HUDEP-2 (cell line): Measurements from ENCODE around the gene SPATA25.
A peak's percentile ranks its signal among the peaks of the same experiment; 100 is the strongest.

Experiments
- DNase-seq, 76 experiments: peaks; one replicate each; lab custom pipeline; 2025; ENCODE audit not compliant: unreplicated experiment in 76 of 76; lab: John Stamatoyannopoulos, UW

Gene SPATA25

DNA sequence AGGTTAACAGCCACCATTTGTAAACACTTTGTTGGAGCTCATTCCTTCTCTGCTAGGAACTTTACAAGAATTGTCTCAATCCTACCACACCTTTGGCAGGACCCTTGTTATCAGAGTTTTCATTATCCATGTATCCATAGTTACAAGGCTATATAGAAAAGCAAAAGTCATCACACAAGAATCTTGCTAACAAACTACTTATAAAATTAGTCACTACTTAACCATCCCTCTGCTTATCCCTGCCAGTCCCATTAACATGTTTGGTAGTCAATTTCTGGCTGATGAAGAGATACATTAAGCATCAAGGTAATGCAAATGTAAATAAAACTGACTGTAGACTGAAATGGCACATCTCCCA lies 19.6 kb downstream of the SPATA25 start:
- no peak for DNase-seq

DNA sequence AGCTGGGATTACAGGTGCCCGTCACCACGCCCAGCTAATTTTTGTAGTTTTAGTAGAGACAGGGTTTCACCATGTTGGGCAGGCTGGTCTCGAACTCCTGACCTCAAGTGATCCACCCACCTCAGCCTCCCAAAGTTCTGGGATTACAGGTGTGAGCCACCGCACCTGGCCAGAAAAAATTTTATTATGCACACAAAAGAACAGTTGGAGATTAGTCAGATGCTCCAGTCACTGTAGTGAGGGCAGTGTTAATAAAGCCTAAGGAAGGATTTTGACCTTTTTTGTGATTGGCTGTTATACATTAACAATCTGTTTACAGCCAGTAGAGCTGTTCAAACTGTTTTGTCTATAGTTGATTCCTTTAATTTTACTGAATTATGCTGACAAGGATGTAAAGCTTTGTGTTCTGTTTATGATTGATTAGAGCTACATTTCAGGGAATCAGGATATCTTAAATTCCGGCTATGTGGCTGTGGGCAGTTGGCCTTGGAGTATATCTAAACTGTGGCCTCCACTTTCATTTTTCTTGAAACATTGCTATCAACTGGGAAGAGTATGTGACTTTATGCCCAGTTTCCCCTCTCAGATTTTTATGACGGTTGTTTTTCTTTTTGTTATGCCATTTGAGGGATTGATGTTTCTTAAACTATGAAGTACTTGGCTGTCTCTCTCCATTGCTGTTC lies 20.1 kb downstream of the SPATA25 start:
- no peak for DNase-seq

DNA sequence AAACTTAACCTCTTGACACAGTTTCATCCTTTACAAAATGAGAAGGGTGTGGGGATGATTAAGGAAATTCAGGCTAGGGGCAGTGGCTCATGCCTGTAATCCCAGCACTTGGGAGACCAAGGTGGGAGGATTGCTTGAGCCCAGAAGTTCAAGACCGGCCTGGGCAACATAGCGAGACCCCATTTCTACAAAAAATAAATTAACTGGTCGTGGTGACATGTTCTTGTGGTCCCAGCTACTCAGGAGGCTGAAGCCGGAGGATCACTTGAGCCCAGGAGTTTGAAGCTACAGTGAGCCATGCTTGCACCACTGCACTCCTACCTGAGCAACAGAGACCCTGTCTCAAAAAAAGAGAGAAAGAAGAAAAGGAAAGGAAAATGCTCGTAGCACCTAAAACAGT lies 21.0 kb downstream of the SPATA25 start:
- DNase-seq = no peak

DNA sequence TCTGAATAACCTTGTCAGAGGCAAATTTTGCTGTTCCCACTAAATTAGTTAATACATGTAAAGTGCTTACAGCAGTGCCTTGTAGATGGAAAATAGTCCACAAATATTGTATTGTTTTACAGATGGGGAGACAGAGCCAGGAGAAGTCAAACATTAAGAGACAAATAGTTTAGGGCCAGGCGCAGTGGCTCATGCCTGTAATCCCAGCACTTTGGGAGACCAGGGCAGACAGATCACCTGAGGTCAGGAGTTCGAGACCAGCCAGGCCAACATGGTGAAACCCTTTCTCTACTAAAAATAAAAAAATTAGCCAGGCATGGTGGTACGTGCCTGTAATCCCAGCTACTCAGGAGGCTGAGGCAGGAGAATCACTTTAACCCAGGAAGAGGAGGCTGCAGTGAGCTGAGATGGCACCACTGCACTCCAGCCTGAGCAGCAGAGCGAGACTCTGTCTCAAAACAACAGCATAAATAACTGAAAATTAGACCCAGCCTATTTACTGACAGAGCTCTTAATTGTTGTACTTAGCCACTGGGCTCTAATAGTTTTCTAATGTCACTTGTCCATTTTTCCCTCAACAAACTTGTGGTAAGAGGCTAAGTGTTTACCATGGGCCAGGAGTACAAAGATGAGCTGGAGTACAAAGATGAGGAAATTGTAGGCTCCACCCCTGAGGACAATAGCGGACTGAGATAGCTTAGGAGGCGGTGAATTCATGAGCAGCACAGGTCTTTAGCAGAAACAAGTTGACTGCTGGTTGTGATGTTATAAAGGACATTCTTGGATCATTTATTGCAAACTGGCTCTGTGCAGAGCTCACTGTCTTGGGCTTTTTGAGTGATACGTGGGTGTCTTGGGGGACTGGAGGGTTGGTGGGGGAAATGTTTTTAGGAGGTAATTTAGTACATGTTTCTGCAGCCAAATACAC lies 23.6 kb downstream of the SPATA25 start:
- DNase-seq = peak in 1 of 76 experiments; percentile 1

DNA sequence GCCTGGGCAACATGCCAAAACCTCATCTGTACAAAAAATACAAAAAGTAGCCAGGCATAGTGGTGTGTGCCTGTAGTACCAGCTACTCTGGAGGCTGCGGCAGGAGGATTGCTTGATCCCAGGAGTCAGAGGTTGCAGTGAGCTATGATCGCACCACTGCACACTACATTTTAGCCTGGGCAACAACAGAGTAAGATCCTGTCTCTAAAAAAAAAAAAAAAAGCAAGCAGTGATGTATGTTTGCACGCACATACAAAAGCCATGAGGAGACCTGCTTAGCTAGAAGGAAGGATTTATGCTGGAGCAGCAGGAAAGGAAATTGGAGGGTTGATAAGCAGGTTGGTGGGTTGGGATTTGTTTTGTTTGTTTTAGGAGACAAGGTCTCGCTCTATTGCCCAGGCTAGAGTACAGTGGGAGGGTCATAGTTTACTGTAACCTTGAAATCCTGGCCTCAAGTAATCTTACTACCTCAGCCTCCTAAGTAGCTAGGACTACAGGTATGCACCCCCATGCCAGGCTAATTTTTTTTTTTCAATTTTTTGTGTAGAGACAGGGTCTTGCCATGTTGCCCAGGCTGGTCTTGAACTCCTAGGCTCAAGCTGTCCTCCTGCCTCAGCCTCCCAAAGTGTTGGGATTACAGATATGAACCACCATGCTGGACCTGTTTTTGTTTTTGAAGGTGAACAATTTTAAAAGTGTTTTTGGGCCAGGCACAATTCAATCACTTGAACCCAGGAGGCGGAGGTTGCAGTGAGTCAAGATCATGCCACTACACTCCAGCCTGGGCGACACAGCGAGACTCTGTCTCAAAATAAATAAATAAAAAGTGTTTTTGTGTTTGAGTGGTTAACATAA lies 26.0 kb downstream of the SPATA25 start:
- DNase-seq = peak in 27 of 76 experiments; percentile 4 to 63 (median 33)

DNA sequence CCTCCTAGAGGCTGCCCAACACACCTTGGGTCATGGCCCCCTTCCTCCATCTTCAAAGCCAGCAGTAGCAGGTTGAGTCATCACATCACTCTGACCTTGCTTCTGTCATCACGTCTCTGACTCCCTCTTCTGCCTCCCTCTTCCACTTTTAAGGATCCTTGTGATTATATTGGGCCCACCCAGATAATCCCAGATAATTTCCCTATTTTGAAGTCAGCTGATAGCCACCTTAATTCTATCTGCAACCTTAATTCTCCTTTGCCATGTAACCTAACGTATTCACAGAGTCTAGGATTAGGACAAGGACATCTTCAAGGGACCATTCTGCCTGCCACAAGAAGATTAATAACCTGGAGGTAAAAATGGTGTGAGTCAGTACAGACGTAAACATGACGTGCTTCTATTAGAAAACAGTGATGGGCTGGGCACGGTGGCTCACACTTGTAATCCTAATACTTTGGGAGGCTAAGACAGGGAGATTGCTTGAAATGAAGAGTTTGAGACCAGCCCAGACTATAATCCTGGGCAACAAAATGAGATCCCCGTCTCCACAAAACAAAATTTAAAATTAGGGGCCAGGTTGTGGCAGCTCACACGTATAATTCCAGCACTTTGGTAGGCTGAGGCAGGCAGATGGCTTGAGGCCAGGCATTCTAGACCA lies 26.7 kb downstream of the SPATA25 start:
- peak in 13 of 76 experiments; percentile 5 to 55 (median 24) for DNase-seq

DNA sequence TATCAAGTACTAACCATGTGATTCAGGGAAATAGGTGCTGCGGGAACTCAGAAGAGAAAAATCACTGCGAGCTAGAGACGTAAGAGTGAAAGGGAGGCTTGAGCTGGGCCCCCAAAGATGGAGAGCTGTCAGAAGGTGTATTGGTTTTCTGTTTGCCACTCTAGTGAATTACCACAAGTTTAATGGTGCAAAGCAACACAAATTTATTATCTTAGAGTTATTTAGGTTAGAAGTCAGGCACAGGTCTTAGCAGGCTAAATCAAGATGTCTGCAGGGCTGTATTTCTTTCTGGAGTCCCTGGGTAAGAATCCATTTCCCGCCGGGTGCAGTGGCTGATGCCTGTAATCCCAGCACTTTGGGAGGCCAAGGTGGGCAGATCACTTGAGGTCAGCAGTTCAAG lies 27.5 kb downstream of the SPATA25 start:
- no peak for DNase-seq

DNA sequence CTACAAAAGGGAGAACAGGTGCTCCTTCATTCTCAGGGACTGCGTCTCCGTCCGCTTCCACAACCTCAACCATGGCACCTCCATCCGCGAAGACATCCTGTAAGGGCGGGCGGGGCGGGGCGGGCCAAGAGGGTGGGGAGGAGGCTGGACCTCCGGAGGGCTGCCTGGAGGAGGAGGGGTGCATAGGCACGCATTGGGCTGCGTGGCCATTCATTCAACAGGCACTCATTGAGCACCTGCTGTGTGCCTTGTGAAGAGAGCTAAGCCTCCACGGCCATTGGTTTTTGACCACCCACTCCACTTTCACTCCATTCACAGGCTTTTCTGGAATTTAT lies 29.6 kb downstream of the SPATA25 start:
- DNase-seq = peak in 51 of 76 experiments; percentile 13 to 78 (median 58)

DNA sequence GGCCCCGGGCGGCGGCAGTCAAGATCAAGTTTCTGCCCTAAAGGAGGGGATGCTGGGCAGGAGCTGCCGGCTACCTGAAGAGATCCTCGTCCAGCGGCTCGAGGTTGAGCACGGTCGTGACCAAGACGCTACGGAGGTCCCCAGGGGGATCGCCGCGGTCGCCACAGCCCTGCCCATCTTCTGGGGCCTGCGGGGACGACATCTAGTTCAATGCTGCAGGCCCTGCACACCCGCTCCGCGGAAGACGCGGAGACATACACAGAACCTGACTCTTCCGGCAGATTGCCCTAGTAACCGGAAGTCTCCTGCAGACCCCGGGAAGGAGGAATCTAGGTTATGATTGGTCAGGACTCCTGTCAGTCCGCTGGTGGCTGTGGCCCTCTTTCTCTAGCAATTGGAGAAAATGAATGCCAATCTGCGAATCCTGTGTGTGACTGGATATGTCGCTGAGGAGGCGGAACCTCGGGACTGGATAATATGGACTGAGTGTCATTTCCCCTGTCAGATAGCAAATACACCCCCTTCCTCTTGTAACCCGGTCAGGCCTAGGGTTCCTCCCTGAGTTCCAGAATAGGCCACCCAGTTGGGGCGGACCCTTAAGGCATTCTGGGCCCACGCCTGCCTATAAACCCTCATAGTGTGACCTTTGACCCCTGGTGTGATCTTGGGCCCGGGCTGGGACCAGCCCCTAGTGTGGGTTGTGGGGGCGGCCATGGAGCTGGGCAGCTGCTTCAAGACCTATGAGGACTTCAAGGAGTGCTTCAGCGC lies 30.1 kb downstream of the SPATA25 start, which contains the start of the genes ACOT8 and ZSWIM3:
ACOT8 (minus strand) TSS at position 279 of the 768 bp plus-strand sequence; CDS start at position 202, 77 bp downstream.
ZSWIM3 (plus strand) TSS at position 501 of the 768 bp plus-strand sequence; CDS start at position 713, 212 bp downstream.
- peak; percentile 33 to 100 (median 98) for DNase-seq

DNA sequence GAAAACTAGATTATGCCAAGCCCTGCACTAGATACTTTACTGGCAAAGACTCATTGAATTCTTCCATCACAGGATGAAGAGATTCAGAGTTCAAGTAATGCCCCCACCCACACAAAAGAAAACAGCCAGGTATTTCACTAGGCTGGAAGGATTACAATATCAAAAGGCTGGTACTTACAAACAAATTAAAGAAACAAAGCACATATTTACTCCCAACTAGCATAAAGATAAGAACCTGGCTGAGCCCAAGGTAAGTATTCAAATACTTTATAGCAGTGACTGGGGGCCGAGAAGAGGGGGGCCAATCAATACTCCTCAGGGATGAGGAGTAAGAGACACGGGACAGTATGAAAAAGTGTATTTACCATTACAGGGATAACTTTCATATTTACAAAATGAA lies 33.9 kb downstream of the SPATA25 start:
- no peak for DNase-seq

DNA sequence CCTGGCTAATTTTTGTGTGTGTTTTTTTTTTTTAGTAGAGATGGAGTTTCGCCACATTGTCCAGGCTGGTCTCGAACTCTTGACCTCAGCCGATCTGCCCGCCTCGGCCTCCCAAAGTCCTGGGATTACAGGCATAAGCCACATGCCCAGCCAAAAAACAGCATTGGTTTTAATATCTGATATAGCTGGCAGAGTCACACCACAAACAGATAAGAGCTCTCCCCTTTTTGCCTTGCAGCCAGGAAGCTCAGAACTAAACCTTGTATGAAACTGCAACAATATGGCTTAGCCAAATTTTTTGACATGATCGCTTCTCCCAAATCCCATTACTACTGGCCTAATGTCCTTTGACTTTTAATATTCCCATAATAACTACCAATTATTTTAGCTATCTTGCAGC lies 35.1 kb downstream of the SPATA25 start:
- peak in 18 of 76 experiments; percentile 7 to 42 (median 26) for DNase-seq

DNA sequence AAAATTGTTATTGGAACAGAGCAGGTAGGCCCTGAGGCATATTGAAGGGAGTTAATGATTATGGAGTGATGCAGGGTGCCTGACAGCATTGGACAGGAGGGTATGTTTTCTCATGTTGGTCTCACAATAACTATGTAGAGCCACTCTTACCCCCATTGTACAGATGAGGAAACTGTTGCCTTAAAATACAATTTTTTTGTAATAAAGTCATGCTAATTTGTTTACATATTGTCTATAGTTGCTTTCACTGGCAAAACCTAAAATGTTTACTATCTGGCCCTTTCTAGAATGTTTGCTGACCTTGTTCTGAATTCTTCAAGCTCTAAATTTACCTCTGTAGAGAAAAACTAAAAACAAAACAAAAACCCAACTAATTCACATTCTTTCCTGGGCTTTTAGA lies 35.9 kb downstream of the SPATA25 start:
- DNase-seq = no peak

DNA sequence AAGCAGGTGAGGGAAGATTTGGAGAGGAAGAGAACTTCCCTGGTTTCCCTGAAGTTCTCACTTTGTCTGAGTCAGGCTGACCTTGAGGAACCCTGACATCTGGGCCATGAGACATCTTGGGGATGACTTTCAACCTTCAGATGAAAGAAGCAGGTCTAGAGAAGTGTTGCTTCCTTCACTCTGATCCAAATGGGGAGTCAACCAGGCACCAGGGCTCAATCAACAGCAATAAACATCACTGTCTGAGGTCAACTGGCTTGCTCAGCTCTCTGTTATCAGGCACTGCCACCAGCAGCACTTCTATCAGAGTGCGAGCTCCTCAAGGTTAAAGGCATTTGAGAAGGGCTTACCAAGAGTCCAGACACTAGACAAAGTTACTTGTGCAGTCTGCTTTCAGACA lies 36.5 kb downstream of the SPATA25 start:
- DNase-seq = peak in 69 of 76 experiments; percentile 7 to 78 (median 49)

DNA sequence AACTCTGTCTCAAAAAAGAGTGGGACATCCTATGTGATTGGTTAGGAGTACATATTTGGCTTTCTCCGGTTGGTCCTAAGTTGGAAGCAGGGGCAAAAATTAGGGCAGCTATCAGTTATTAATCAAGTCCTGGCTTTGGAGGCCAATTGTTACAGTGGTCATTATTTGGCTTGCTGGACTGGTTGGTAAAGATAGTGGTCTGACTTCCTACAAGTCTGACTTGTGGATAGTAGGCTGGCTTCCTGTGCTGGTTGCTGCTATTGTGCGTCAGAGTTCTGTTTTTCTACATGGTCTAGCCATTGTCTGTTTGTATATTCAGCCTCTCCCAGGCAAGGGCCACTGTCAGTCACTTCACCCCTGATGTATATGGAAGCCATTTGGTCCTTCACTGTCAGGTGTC lies 37.2 kb downstream of the SPATA25 start:
- DNase-seq = no peak

DNA sequence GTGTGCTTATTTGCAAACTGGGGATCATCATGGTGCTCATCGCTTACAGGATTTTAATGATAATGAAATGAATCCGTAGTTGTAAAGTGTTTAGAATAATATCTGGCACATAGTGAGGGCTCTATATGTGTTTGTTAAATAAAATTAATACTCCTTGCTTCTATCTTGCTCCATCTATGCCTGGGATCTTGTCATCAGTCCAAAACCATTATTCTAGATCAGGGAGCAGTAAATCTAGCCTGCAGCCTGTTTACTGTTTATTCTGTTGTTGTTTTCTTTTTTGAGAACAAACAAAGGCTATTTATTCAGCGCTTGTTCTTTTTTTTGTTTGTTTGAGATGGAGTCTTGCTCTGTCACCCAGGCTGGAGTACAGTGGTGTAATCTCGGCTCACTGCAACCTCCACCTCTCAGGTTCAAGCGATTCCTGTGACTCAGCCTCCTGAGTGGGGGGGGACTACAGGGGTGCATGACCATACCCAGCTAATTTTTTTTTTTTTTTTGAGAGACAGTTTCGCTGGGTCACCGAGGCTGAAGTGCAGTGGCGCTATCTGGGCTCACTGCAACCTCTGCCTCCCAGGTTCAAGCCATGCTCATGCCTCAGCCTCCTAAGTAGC lies 38.3 kb downstream of the SPATA25 start:
- DNase-seq = no peak

DNA sequence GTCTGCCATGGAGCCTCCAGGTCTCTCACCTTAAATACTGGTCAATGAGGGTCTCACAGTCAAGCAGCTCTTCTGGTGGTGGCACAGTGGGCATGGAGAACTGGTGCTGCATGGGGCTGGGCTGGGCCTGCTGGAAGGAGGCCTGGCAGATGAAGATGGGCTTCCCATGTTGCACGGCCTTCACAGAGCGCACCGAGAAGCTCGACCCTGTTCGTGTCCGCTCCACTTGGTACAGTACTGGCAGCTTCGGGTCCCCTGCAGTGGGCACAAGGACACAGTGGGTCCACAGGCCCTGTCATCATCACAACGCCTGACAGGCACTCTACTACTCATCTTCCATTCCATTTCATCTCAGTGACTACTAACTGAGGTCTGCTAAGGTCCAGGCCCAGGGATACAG lies 39.0 kb downstream of the SPATA25 start:
- no peak for DNase-seq

DNA sequence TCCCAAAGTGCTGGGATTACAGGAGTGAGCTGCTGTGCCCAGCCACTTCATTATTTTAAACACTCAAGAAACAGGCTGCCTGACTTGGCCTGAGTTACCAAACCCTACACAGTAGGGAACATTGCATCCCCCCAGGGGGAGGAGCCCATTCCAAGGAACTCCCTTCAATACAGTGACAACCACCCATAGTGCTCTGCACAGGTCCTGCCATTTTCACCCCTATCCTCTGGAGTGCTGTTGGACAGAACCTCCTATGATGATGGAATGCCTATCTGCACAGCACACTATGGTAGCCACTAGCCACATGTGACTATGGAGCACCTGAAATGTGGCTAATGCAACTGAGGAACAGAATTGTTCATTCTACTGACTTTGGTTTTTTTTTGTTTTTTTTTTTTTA lies 42.0 kb downstream of the SPATA25 start:
- DNase-seq = no peak

DNA sequence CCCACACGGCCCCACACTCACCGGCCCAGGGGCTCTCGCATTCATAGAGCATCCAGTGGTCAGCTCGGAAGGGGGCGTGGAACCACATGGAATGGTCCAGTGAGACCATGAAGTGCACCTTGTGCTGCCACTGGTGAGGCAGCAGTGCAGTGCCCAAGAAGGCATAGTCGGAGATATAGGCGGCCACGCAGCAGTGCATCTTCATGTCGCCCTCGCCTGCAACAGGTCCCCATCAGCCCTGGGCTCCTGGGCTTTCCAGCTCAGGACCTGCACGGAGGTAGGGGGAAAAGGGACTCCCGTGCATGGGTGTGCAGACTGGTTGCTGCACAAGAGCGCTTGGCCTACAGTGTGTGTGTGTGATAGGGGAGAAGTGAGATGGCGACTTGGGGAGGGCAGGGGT lies 43.9 kb downstream of the SPATA25 start:
- no peak for DNase-seq

DNA sequence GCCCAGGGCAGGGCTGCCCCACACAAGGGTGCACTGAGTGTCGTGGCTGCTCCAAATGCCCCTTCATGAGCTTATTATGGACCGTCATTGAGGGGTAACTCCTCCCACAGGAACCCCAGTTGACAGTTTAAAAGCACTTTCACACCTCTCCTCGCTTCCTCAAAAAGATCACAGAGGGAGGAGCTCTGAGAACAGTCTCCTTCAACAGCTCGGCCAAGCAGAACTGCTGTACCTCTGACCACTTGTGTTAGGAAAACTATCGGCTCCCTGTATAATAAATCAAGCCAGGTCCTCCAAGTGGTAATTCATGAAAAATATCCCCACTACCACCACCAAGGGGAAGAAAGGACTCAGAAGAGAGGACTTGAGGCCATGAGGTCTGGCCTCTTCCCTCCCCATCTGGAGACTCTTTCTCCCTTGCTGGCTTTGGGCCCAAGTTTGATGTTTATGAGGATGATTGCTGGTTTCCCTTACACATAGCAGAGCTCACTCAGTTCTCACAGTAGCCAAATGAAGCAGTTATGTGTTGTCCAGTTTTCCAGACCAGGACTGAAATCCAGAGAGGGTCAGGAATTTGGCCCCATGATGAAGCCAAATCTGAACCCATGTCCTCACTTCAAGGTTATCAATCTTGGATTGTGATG lies 45.1 kb downstream of the SPATA25 start:
- DNase-seq = no peak
